ENCODE results near the gene ADAM29. TPM values are rescaled to one million over a fixed set of nuclear protein-coding genes. Genes with fewer than 3 reads are reported as not detected.

ADAM29 gene
- total and polyA plus RNA-seq, 2 of the 4 experiments (the other 2 are of a cell fraction) = not detected

- Histone ChIP-seq H3K4me3 (ENCODE audit: insufficient read depth, low read depth, low read length) (no peak overlapping the region), H2BK15ac (ENCODE audit: low read depth, low read length) (no peak overlapping the region), H2BK120ac (ENCODE audit: low read depth, low read length) (no peak overlapping the region), H2BK5ac (ENCODE audit: low read depth, low read length, poor library complexity, severe bottlenecking) (no peak overlapping the region), H3K9me1 (ENCODE audit: insufficient read depth, low read length) (no peaks in the 10 kb centered on the region), H3K14ac (replicated peaks; ENCODE audit: low read depth, low read length) (no peak overlapping the region), H3K27me3 (ENCODE audit: control insufficient read depth, insufficient read depth, low read length) (no peaks in the 10 kb centered on the region), H3K56ac (ENCODE audit: extremely low read depth, insufficient read depth, low read length) (no peak overlapping the region), H2AK9ac (replicated peaks; ENCODE audit: low read depth, low read length, poor library complexity) (no peak overlapping the region), H3K18ac (ENCODE audit: low read depth, low read length) (no peak overlapping the region), H3K9me3 (ENCODE audit: control insufficient read depth, insufficient read depth, low read length) (peaks cover 4% of the 10 kb centered on the region), H3K4me2 (ENCODE audit: low read depth, low read length) (no peak overlapping the region), H3K4me1 (ENCODE audit: control insufficient read depth, insufficient read depth, low read length) (no peaks in the 10 kb centered on the region), H2BK20ac (ENCODE audit: low read depth, low read length) (no peak overlapping the region), H3K36me3 (ENCODE audit: control insufficient read depth, insufficient read depth, low read length) (no peaks in the 10 kb centered on the region), H2AFZ (replicated peaks; ENCODE audit: low read length, poor library complexity) (no peak overlapping the region), H3K4ac (ENCODE audit: low read depth, low read length) (no peak overlapping the region), H4K91ac (ENCODE audit: insufficient read depth, low read depth, low read length) (no peak overlapping the region), H4K8ac (ENCODE audit: low read depth in 2 of 2, low read length in 2 of 2) (no peak overlapping the region), H3K27ac (ENCODE audit: insufficient read depth, low read length) (no peak overlapping the region), H3K23ac (ENCODE audit: low read depth, low read length) (no peak overlapping the region), H4K5ac (ENCODE audit: low read depth, low read length) (no peak overlapping the region), H4K20me1 (ENCODE audit: insufficient read depth, low read length) (no peaks in the 10 kb centered on the region), H2AK5ac (ENCODE audit: low read depth, low read length) (no peak overlapping the region), H3K9ac (ENCODE audit: low read depth, low read length) (no peak overlapping the region), H3K79me1 (ENCODE audit: low read depth in 1 of 2, low read length in 2 of 2) (no peaks in the 10 kb centered on the region)
- WGBS, 2 experiments (ENCODE audit: extremely low coverage in 2 of 2, insufficient read length in 1 of 2) = no CpG with 5 or more reads among the region's 6 CpGs
- dilution Hi-C loops (cut with HindIII; ENCODE audit: low sequenced_read_pairs, unreplicated experiment) = no loop called here
- POLR2A ChIA-PET (ENCODE audit: unreplicated experiment) = no interaction called here
- BruUV-seq (replicated peaks) = no TSS peak
- intact Hi-C loops (cut with micrococcal nuclease) = no loop called here
- DNase-seq = no peak
- in situ Hi-C loops (cut with MboI; ENCODE audit: low sequenced_read_pairs) = no loop called here
- no peak for ATAC-seq (ENCODE audit: low read depth)
- CTCF ChIA-PET = no interaction called here
- TF ChIP-seq CEBPB (IDR thresholded peaks at IDR 0.05; ENCODE audit: low read depth, low read length) = no peak
- no peak for TF ChIP-seq POLR2A (IDR thresholded peaks at IDR 0.05; ENCODE audit: low read depth, low read length)
- no peak for TF ChIP-seq CTCF (conservative IDR thresholded peaks at IDR 0.05; ENCODE audit: low read depth, low read length)
- TF ChIP-seq RAD21 (IDR thresholded peaks at IDR 0.05; ENCODE audit: low read length) = no peak
Measured at GRCh38 chr4:174882317-174882992, 35.7 kb upstream of the ADAM29 start.
